HG02852 (cell line): ENCODE measurements around the gene ZNF496.
"Not testable (repeated sequence)": the region's sequence is repeated elsewhere in the genome, so short reads cannot be mapped to it uniquely, and the experiment has no call there.

ENCODE experiments used
- ATAC-seq: cut with Tn5 transposase; IDR thresholded peaks from one replicate; pipeline ENCODE4 v1.9.1; 2021; ENCODE audit warnings: mild to moderate bottlenecking, moderate library complexity; ENCODE audit not compliant: unreplicated experiment

The ZNF496 gene

GRCh38 chr1:247360116-247360898 is 28.6 kb upstream of the ZNF496 start:
- ATAC-seq = no peak

GRCh38 chr1:247359559-247359958 is 27.9 kb upstream of the ZNF496 start:
- no peak for ATAC-seq

GRCh38 chr1:247358920-247359319 is 27.3 kb upstream of the ZNF496 start:
- no peak for ATAC-seq

- peak; percentile 86 for ATAC-seq
Observed at GRCh38 chr1:247357781-247358211, 26.1 kb upstream of the ZNF496 start.

GRCh38 chr1:247357052-247357780 is 25.5 kb upstream of the ZNF496 start:
- ATAC-seq = no peak

- not testable (repeated sequence) for ATAC-seq
Observed at GRCh38 chr1:247355160-247355559, 23.5 kb upstream of the ZNF496 start.

GRCh38 chr1:247352175-247352574 is 20.5 kb upstream of the ZNF496 start:
- ATAC-seq = no peak

- ATAC-seq = no peak
Observed at GRCh38 chr1:247350587-247350986, 18.9 kb upstream of the ZNF496 start.

- ATAC-seq = no peak
Observed at GRCh38 chr1:247347477-247348222, 16.0 kb upstream of the ZNF496 start.

- no peak for ATAC-seq
Observed at GRCh38 chr1:247345881-247346280, 14.2 kb upstream of the ZNF496 start.

- ATAC-seq = no peak
Observed at GRCh38 chr1:247343801-247344200, 12.1 kb upstream of the ZNF496 start.

GRCh38 chr1:247338723-247339275 is 7.1 kb upstream of the ZNF496 start:
- ATAC-seq = no peak

GRCh38 chr1:247337961-247338360 is 6.3 kb upstream of the ZNF496 start:
- no peak for ATAC-seq

- no peak for ATAC-seq
Observed at GRCh38 chr1:247337250-247337746, 5.6 kb upstream of the ZNF496 start.

GRCh38 chr1:247336390-247336789 is 4.7 kb upstream of the ZNF496 start:
- ATAC-seq = no peak

- ATAC-seq = no peak
Observed at GRCh38 chr1:247335882-247336281, 4.2 kb upstream of the ZNF496 start.

GRCh38 chr1:247334378-247335133 is 2.9 kb upstream of the ZNF496 start:
- ATAC-seq = no peak

- no peak for ATAC-seq
Observed at GRCh38 chr1:247332623-247333361, 1.1 kb upstream of the ZNF496 start.

GRCh38 chr1:247332215-247332622 is 552 bp upstream of the ZNF496 start:
- ATAC-seq = peak; percentile 45

GRCh38 chr1:247331172-247331524 is 519 bp downstream of the ZNF496 start:
- ATAC-seq = peak; percentile 68
